Measurements from ENCODE around the gene PIH1D1.

DNA sequence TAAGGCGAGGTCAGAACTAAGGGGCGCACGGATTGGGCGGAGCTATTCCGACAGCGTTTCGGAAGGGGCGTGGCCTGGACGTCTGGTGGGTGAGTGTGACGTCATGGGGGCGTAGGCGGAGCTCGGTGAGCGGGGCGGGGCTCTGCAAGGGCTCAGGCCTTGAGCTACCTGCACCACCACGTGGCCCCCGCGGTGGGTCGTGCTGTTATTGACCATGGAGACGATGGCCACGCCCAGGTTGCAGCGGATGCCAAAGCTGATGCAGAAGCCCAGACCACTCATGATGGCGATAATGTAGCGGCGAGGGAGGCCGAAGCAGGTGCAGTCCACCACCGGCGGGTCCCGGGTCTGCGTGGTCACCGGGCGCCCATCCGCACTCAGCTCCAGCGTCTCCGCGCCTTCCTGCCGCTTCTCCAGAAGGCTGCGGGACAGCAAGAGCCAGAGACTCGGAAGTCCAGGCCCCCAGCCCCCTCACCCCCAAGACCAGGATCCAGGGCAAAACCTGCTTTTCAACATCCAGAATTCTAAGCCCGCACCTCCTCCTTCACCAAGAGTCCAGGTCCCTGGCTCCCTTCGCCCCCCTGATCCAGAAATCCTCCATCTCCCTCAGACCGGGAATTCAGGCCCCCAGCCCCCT is 15.1 kb downstream of the PIH1D1 start:
- TF ChIP-seq, protein P1, sequence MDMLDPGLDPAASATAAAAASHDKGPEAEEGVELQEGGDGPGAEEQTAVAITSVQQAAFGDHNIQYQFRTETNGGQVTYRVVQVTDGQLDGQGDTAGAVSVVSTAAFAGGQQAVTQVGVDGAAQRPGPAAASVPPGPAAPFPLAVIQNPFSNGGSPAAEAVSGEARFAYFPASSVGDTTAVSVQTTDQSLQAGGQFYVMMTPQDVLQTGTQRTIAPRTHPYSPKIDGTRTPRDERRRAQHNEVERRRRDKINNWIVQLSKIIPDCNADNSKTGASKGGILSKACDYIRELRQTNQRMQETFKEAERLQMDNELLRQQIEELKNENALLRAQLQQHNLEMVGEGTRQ (CRISPR knock-in tag; IDR thresholded peaks at IDR 0.05) = peak; percentile 84
- TF ChIP-seq TCF7 (CRISPR knock-in tag; IDR thresholded peaks at IDR 0.05; ENCODE audit: low read depth) (no peak), NR2C2 (CRISPR knock-in tag; IDR thresholded peaks at IDR 0.05) (no peak), FOXP1 (CRISPR knock-in tag; IDR thresholded peaks at IDR 0.05; ENCODE audit: borderline replicate concordance) (no peak), CBFB (CRISPR knock-in tag; IDR thresholded peaks at IDR 0.05; ENCODE audit: low read depth) (no peak)
- TF ChIP-seq, protein P2, sequence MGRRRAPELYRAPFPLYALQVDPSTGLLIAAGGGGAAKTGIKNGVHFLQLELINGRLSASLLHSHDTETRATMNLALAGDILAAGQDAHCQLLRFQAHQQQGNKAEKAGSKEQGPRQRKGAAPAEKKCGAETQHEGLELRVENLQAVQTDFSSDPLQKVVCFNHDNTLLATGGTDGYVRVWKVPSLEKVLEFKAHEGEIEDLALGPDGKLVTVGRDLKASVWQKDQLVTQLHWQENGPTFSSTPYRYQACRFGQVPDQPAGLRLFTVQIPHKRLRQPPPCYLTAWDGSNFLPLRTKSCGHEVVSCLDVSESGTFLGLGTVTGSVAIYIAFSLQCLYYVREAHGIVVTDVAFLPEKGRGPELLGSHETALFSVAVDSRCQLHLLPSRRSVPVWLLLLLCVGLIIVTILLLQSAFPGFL (CRISPR knock-in tag; IDR thresholded peaks at IDR 0.05; ENCODE audit: borderline replicate concordance) = no peak
- TF ChIP-seq, protein P3, sequence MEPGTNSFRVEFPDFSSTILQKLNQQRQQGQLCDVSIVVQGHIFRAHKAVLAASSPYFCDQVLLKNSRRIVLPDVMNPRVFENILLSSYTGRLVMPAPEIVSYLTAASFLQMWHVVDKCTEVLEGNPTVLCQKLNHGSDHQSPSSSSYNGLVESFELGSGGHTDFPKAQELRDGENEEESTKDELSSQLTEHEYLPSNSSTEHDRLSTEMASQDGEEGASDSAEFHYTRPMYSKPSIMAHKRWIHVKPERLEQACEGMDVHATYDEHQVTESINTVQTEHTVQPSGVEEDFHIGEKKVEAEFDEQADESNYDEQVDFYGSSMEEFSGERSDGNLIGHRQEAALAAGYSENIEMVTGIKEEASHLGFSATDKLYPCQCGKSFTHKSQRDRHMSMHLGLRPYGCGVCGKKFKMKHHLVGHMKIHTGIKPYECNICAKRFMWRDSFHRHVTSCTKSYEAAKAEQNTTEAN (CRISPR knock-in tag; IDR thresholded peaks at IDR 0.05) = no peak
- TF ChIP-seq, protein P4, sequence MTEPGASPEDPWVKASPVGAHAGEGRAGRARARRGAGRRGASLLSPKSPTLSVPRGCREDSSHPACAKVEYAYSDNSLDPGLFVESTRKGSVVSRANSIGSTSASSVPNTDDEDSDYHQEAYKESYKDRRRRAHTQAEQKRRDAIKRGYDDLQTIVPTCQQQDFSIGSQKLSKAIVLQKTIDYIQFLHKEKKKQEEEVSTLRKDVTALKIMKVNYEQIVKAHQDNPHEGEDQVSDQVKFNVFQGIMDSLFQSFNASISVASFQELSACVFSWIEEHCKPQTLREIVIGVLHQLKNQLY (CRISPR knock-in tag; IDR thresholded peaks at IDR 0.05) = no peak
- TF ChIP-seq, protein P5, sequence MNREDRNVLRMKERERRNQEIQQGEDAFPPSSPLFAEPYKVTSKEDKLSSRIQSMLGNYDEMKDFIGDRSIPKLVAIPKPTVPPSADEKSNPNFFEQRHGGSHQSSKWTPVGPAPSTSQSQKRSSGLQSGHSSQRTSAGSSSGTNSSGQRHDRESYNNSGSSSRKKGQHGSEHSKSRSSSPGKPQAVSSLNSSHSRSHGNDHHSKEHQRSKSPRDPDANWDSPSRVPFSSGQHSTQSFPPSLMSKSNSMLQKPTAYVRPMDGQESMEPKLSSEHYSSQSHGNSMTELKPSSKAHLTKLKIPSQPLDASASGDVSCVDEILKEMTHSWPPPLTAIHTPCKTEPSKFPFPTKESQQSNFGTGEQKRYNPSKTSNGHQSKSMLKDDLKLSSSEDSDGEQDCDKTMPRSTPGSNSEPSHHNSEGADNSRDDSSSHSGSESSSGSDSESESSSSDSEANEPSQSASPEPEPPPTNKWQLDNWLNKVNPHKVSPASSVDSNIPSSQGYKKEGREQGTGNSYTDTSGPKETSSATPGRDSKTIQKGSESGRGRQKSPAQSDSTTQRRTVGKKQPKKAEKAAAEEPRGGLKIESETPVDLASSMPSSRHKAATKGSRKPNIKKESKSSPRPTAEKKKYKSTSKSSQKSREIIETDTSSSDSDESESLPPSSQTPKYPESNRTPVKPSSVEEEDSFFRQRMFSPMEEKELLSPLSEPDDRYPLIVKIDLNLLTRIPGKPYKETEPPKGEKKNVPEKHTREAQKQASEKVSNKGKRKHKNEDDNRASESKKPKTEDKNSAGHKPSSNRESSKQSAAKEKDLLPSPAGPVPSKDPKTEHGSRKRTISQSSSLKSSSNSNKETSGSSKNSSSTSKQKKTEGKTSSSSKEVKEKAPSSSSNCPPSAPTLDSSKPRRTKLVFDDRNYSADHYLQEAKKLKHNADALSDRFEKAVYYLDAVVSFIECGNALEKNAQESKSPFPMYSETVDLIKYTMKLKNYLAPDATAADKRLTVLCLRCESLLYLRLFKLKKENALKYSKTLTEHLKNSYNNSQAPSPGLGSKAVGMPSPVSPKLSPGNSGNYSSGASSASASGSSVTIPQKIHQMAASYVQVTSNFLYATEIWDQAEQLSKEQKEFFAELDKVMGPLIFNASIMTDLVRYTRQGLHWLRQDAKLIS (CRISPR knock-in tag; IDR thresholded peaks at IDR 0.05; ENCODE audit: borderline replicate concordance) = no peak
- TF ChIP-seq, protein P6, sequence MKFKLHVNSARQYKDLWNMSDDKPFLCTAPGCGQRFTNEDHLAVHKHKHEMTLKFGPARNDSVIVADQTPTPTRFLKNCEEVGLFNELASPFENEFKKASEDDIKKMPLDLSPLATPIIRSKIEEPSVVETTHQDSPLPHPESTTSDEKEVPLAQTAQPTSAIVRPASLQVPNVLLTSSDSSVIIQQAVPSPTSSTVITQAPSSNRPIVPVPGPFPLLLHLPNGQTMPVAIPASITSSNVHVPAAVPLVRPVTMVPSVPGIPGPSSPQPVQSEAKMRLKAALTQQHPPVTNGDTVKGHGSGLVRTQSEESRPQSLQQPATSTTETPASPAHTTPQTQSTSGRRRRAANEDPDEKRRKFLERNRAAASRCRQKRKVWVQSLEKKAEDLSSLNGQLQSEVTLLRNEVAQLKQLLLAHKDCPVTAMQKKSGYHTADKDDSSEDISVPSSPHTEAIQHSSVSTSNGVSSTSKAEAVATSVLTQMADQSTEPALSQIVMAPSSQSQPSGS (CRISPR knock-in tag; IDR thresholded peaks at IDR 0.05; ENCODE audit: borderline replicate concordance, low read depth) = no peak
- TF ChIP-seq, protein P7, sequence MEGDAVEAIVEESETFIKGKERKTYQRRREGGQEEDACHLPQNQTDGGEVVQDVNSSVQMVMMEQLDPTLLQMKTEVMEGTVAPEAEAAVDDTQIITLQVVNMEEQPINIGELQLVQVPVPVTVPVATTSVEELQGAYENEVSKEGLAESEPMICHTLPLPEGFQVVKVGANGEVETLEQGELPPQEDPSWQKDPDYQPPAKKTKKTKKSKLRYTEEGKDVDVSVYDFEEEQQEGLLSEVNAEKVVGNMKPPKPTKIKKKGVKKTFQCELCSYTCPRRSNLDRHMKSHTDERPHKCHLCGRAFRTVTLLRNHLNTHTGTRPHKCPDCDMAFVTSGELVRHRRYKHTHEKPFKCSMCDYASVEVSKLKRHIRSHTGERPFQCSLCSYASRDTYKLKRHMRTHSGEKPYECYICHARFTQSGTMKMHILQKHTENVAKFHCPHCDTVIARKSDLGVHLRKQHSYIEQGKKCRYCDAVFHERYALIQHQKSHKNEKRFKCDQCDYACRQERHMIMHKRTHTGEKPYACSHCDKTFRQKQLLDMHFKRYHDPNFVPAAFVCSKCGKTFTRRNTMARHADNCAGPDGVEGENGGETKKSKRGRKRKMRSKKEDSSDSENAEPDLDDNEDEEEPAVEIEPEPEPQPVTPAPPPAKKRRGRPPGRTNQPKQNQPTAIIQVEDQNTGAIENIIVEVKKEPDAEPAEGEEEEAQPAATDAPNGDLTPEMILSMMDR (IDR thresholded peaks at IDR 0.05) = no peak
- TF ChIP-seq, protein P8, sequence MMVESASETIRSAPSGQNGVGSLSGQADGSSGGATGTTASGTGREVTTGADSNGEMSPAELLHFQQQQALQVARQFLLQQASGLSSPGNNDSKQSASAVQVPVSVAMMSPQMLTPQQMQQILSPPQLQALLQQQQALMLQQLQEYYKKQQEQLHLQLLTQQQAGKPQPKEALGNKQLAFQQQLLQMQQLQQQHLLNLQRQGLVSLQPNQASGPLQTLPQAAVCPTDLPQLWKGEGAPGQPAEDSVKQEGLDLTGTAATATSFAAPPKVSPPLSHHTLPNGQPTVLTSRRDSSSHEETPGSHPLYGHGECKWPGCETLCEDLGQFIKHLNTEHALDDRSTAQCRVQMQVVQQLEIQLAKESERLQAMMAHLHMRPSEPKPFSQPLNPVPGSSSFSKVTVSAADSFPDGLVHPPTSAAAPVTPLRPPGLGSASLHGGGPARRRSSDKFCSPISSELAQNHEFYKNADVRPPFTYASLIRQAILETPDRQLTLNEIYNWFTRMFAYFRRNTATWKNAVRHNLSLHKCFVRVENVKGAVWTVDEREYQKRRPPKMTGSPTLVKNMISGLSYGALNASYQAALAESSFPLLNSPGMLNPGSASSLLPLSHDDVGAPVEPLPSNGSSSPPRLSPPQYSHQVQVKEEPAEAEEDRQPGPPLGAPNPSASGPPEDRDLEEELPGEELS (CRISPR knock-in tag; IDR thresholded peaks at IDR 0.05) = 0 out of 2 replicates have a peak, but pooled peaks have one; percentile 16
- TF ChIP-seq, protein P9, sequence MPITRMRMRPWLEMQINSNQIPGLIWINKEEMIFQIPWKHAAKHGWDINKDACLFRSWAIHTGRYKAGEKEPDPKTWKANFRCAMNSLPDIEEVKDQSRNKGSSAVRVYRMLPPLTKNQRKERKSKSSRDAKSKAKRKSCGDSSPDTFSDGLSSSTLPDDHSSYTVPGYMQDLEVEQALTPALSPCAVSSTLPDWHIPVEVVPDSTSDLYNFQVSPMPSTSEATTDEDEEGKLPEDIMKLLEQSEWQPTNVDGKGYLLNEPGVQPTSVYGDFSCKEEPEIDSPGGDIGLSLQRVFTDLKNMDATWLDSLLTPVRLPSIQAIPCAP (CRISPR knock-in tag; IDR thresholded peaks at IDR 0.05) = no peak
